Osteoblast (primary cell): ENCODE measurements around the gene SBK3. TPM values are rescaled to one million over a fixed set of nuclear protein-coding genes. Genes with fewer than 3 reads are reported as not detected.

Experiments used
- DNase-seq: peaks from one replicate; pipeline ENCODE4 v3.0.0; 2011; ENCODE audit warnings: low spot score, mixed read lengths; ENCODE audit not compliant: insufficient read length; ENCODE audit errors: missing footprints
- H2AFZ ChIP-seq: 2 replicates; pipeline ENCODE4 v1.6.0; 2011; ENCODE audit warnings: mild to moderate bottlenecking, low read length
- H3K27ac ChIP-seq: 2 replicates; pipeline ENCODE4 v1.5.1; 2011; ENCODE audit warnings: mild to moderate bottlenecking, low read depth, low read length, moderate library complexity
- H3K27me3 ChIP-seq: 2 replicates; pipeline ENCODE4 v1.6.0; 2012; ENCODE audit warnings: mild to moderate bottlenecking, control low read depth, inconsistent platforms, low read length, moderate library complexity; ENCODE audit not compliant: insufficient read depth
- H3K36me3 ChIP-seq: 2 replicates; pipeline ENCODE4 v1.5.1; 2011; ENCODE audit warnings: mild to moderate bottlenecking, low read length, control low read depth, moderate library complexity; ENCODE audit not compliant: insufficient read depth
- H3K4me1 ChIP-seq: 2 replicates; pipeline ENCODE4 v1.5.1; 2011; ENCODE audit warnings: mild to moderate bottlenecking, low read length, control low read depth, moderate library complexity; ENCODE audit not compliant: insufficient read depth
- H3K4me2 ChIP-seq: 2 replicates; pipeline ENCODE4 v1.6.0; 2011; ENCODE audit warnings: mild to moderate bottlenecking, low read length; ENCODE audit not compliant: insufficient read depth
- H3K4me3 ChIP-seq: fragments of 200-600 bp; sonication (generic); 3 replicates; pipeline ENCODE4 v1.5.1; 2012; ENCODE audit warnings: mild to moderate bottlenecking, low read length, inconsistent platforms; ENCODE audit not compliant: insufficient read depth
- H3K79me2 ChIP-seq: 2 replicates; pipeline ENCODE4 v1.6.0; 2012; ENCODE audit warnings: mild to moderate bottlenecking, low read length, control low read depth, inconsistent platforms; ENCODE audit not compliant: insufficient read depth
- H3K9me3 ChIP-seq: 2 replicates; pipeline ENCODE4 v1.5.1; 2011; ENCODE audit warnings: low read depth, low read length, control low read depth
- H4K20me1 ChIP-seq: 2 replicates; pipeline ENCODE4 v1.6.0; 2012; ENCODE audit warnings: mild to moderate bottlenecking, low read length, control low read depth; ENCODE audit not compliant: insufficient read depth
- total RNA-seq: library from RNA; depleted of rRNA; stranded (reverse); fragments of >200 nt; gene quantifications from 2 replicates; pipeline ENCODE4 v1.2.3, GENCODE V29; 2012
- TF ChIP-seq, protein P1 (sequence below): IDR thresholded peaks from 2 replicates; pipeline ENCODE4 v1.5.1; 2011; ENCODE audit warnings: mild to moderate bottlenecking, low read depth, low read length, moderate library complexity; ENCODE audit errors: extremely low read depth

Gene SBK3
- total RNA-seq, 1 donor: not detected

DNA sequence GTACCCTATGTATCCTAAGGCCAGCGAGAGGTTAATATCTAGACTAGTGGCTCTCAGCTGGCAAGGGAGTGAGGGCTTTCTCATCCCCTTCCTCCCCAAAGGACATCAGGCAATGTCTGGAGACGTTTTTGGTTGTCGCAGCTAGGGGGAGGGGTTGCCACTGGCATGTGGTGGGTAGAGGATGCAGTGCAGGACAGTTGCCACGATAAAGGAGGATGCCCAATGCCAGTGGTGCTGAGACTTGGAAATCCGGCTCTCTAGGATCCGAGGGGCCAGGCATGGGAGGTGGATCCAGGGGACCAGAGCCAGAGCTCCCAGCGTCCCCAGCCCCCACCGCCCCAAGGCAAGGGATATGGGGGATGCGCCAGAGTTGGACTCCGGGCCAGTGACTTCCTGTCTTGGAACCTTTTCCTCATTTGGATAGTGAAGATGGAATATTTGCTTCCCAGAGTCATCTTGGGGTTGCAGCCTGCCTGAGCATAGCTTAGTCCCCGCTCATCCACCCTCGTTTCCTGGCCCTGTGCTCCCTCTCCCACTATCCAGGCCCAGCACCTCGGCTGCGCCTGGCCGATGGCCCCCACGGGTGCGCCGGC is 52.2 kb downstream of the SBK3 start:
- Histone ChIP-seq H3K27me3 (no peaks in the 10 kb centered on the region), H2AFZ (peak overlapping the region; percentile 9), H3K27ac (peak overlapping the region; percentile 82), H3K4me3 (peak overlapping the region; percentile 70), H3K79me2 (peaks cover 7% of the 10 kb centered on the region), H3K4me2 (peak overlapping the region; percentile 81), H3K9me3 (no peaks in the 10 kb centered on the region), H3K4me1 (peaks cover 40% of the 10 kb centered on the region), H3K36me3 (peaks cover 23% of the 10 kb centered on the region), H4K20me1 (no peaks in the 10 kb centered on the region)
- peak; percentile 93 for DNase-seq
- TF ChIP-seq, protein P1, sequence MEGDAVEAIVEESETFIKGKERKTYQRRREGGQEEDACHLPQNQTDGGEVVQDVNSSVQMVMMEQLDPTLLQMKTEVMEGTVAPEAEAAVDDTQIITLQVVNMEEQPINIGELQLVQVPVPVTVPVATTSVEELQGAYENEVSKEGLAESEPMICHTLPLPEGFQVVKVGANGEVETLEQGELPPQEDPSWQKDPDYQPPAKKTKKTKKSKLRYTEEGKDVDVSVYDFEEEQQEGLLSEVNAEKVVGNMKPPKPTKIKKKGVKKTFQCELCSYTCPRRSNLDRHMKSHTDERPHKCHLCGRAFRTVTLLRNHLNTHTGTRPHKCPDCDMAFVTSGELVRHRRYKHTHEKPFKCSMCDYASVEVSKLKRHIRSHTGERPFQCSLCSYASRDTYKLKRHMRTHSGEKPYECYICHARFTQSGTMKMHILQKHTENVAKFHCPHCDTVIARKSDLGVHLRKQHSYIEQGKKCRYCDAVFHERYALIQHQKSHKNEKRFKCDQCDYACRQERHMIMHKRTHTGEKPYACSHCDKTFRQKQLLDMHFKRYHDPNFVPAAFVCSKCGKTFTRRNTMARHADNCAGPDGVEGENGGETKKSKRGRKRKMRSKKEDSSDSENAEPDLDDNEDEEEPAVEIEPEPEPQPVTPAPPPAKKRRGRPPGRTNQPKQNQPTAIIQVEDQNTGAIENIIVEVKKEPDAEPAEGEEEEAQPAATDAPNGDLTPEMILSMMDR: no peak

DNA sequence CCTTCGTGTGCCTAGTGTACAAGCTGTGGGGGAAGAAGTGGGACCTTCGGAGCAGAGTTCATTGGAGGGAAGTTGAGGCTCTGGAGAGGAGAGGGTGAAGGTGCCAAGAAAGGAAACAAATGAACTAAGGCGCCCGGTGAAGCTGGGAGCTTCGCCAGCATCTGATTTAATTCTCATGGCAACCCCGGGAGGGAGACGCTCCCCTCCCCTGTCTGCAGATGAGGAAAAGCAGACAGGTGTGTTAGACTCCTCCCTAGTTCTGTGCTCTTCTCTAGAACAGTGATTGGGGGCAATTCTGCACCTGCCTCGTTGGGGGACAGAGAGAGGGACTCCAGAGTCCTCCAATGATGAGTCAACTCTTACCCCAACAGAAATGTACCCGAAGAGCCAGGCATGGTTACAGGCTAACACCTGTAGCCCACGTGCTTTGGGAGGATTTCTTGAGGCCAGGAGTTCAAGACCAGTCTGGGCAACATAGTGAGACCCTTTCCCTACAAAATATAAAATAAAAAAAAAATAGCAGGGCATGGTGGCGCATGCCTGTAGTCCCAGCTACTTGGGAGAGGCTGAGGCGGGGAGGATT is 52.9 kb downstream of the SBK3 start:
- H3K9me3 ChIP-seq: no peaks in the 10 kb centered on the region
- H2AFZ ChIP-seq: no peak overlapping the region
- DNase-seq: peak; percentile 89
- H4K20me1 ChIP-seq: no peaks in the 10 kb centered on the region
- H3K4me2 ChIP-seq: no peak overlapping the region
- TF ChIP-seq, protein P1: no peak
- peaks cover 7% of the 10 kb centered on the region for H3K79me2 ChIP-seq
- peaks cover 18% of the 10 kb centered on the region for H3K36me3 ChIP-seq
- H3K27me3 ChIP-seq: no peaks in the 10 kb centered on the region
- no peak overlapping the region for H3K27ac ChIP-seq
- H3K4me3 ChIP-seq: no peak overlapping the region
- peaks cover 46% of the 10 kb centered on the region for H3K4me1 ChIP-seq

DNA sequence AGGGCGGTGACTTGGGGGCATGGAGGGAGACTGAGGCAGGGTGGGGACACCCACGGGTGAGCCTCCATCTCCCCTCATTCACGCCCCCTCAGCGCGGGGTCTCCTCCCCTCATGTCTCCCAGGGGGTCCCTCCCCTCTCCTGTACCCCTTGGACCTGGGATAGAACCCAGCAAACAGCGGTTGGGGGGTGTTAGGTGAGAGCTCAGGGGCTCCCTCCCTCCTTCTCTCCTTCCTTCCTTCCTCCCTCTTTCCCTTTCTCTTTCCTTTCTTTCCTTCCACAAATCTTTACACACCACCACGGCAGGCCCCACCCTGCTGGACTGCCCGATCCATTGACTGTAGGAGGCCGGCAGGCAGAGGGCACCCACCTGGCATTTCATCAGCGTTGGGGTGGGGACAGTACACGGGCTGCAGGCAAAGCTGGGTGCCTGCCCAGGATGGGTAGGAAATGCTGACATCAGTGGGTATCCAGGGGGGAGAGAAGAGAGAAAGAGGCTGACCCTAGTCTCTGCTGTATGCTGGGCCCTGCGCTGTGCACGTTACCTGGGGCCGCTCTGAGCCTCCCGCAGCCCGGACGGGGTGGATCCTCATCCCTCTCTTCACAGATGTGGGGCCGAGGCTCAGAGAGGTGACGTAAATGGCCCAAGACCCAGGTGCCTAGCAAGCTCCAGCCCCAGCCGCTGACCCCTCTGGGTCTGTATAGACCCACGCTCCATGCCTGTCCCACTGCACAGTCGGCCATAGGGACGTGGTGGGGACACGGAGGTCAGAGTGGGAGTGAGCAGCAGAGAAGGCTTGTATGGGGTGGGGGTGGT is 53.6 kb downstream of the SBK3 start:
- H3K4me1 ChIP-seq: peaks cover 53% of the 10 kb centered on the region
- H3K36me3 ChIP-seq: peaks cover 13% of the 10 kb centered on the region
- no peaks in the 10 kb centered on the region for H3K27me3 ChIP-seq
- H3K27ac ChIP-seq: no peak overlapping the region
- peaks cover 7% of the 10 kb centered on the region for H3K79me2 ChIP-seq
- H4K20me1 ChIP-seq: no peaks in the 10 kb centered on the region
- no peaks in the 10 kb centered on the region for H3K9me3 ChIP-seq
- no peak overlapping the region for H3K4me3 ChIP-seq
- no peak overlapping the region for H3K4me2 ChIP-seq
- TF ChIP-seq, protein P1: no peak
- no peak overlapping the region for H2AFZ ChIP-seq
- peak; percentile 84 for DNase-seq

Other genes with a start within 250 kb of the SBK3 start
- under 0.01 and 0.29 TPM in 2 replicates for gene TMEM150B, start 220.2 kb downstream of the SBK3 start, total RNA-seq
- 9.7 and 10.9 TPM in 2 replicates for gene KMT5C, start 205.7 kb downstream of the SBK3 start, total RNA-seq
- not detected in 2 replicates for gene COX6B2, start 190.8 kb downstream of the SBK3 start, total RNA-seq
- gene GARIN5B, start 182.3 kb downstream of the SBK3 start, total RNA-seq: not detected in 2 replicates
- 0.36 and 1.2 TPM in 2 replicates for gene IL11, start 175.1 kb downstream of the SBK3 start, total RNA-seq
- not detected in 2 replicates for gene TMEM190, start 168.7 kb downstream of the SBK3 start, total RNA-seq
- 0.29 TPM in 1 of 2 replicates, not detected in the other for gene TMEM238, start 161.3 kb downstream of the SBK3 start, total RNA-seq
- 223 and 310 TPM in 2 replicates for gene RPL28, start 159.6 kb downstream of the SBK3 start, total RNA-seq
- 37.3 and 66.9 TPM in 2 replicates for gene UBE2S, start 137.8 kb downstream of the SBK3 start, total RNA-seq
- not detected in 2 replicates for gene SHISA7, start 102.2 kb downstream of the SBK3 start, total RNA-seq
- gene ISOC2, start 83.9 kb downstream of the SBK3 start, total RNA-seq: 55.4 and 65.1 TPM in 2 replicates
- gene C19orf85, start 80.8 kb downstream of the SBK3 start, total RNA-seq: not detected in 2 replicates
- gene ZNF628, start 68.9 kb downstream of the SBK3 start, total RNA-seq: 1.5 and 2.9 TPM in 2 replicates
- gene NAT14, start 60.4 kb downstream of the SBK3 start, total RNA-seq: 8.3 and 11.2 TPM in 2 replicates
- 22.7 and 77.4 TPM in 2 replicates for gene SSC5D, start 57.1 kb downstream of the SBK3 start, total RNA-seq
- not detected in 2 replicates for gene SBK2, start 8.4 kb downstream of the SBK3 start, total RNA-seq
- gene ZNF579, start 35.3 kb upstream of the SBK3 start, total RNA-seq: 6.9 and 7.4 TPM in 2 replicates
- 2.9 and 3.6 TPM in 2 replicates for gene FIZ1, start 54.0 kb upstream of the SBK3 start, total RNA-seq
- 11.2 TPM in 2 replicates for gene ZNF524, start 54.7 kb upstream of the SBK3 start, total RNA-seq
- 1.4 and 1.5 TPM in 2 replicates for gene ZNF865, start 60.1 kb upstream of the SBK3 start, total RNA-seq
- gene ZNF784, start 79.0 kb upstream of the SBK3 start, total RNA-seq: 6.5 and 8.7 TPM in 2 replicates
- gene ZNF580, start 95.5 kb upstream of the SBK3 start, total RNA-seq: 6.5 and 8.3 TPM in 2 replicates
- gene ZNF581, start 98.1 kb upstream of the SBK3 start, total RNA-seq: 25.7 and 28.6 TPM in 2 replicates
- 10.5 and 13.3 TPM in 2 replicates for gene CCDC106, start 102.7 kb upstream of the SBK3 start, total RNA-seq
- 64.5 and 70.2 TPM in 2 replicates for gene U2AF2, start 109.5 kb upstream of the SBK3 start, total RNA-seq
- 25.0 and 31.5 TPM in 2 replicates for gene EPN1, start 129.7 kb upstream of the SBK3 start, total RNA-seq
- not detected in 2 replicates for gene NLRP9, start 192.9 kb upstream of the SBK3 start, total RNA-seq
- not detected in 2 replicates for gene RFPL4A, start 213.6 kb upstream of the SBK3 start, total RNA-seq
- gene RFPL4AL1, start 223.6 kb upstream of the SBK3 start, total RNA-seq: not detected in 2 replicates